ENCODE data around the gene CCDC174. TPM values are rescaled to one million over a fixed set of nuclear protein-coding genes. Genes with fewer than 3 reads are reported as not detected.

Gene CCDC174
- total RNA-seq, 1 donor from 2014 or later = 18.6 TPM

- Mint-ChIP-seq H3K36me3 (ENCODE audit: low read depth) (no peaks in the 10 kb centered on the region), H3K27me3 (ENCODE audit: low read depth) (no peaks in the 10 kb centered on the region), H3K9me3 (ENCODE audit: low read depth) (peaks cover 9% of the 10 kb centered on the region), H3K27ac (ENCODE audit: unreplicated experiment) (no peak overlapping the region), H3K4me3 (ENCODE audit: unreplicated experiment) (no peak overlapping the region), H3K4me1 (ENCODE audit: low read depth) (no peaks in the 10 kb centered on the region)
- no peak for DNase-seq (ENCODE audit: low spot score)
- no peak for TF ChIP-seq CTCF (IDR thresholded peaks at IDR 0.05)
Measured at GRCh38 chr3:14680716-14681115, 29.2 kb downstream of the CCDC174 start.

- no peak overlapping the region for H3K4me3 Mint-ChIP-seq (ENCODE audit: unreplicated experiment)
- no peaks in the 10 kb centered on the region for H3K4me1 Mint-ChIP-seq (ENCODE audit: low read depth)
- H3K9me3 Mint-ChIP-seq (ENCODE audit: low read depth) = peaks cover 9% of the 10 kb centered on the region
- peaks cover 11% of the 10 kb centered on the region for H3K27me3 Mint-ChIP-seq (ENCODE audit: low read depth)
- DNase-seq (ENCODE audit: low spot score) = no peak
- H3K36me3 Mint-ChIP-seq (ENCODE audit: low read depth) = no peaks in the 10 kb centered on the region
- no peak for TF ChIP-seq CTCF (IDR thresholded peaks at IDR 0.05)
- no peak overlapping the region for H3K27ac Mint-ChIP-seq (ENCODE audit: unreplicated experiment)
Measured at GRCh38 chr3:14684447-14684846, 32.9 kb downstream of the CCDC174 start.

DNA sequence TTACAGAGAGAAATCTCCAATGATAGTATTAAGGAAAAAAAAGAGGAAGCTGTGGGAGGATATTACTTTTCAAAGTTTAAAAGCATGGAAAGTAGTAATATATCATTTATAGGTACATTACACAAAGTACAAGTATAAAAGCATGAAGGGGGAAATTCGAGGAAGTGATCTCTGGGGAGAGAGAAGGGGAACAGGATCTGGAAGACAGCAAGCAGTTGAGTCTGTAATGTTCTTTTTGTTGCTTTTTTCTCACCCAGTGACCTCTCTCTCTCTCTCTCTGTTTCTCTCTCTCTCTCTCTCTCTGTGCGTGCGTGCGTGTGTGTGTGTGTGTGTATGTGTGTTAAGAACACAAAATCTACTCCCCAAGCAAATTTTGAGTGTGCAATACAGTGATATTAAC lies 33.6 kb downstream of the CCDC174 start:
- no peaks in the 10 kb centered on the region for H3K36me3 Mint-ChIP-seq (ENCODE audit: low read depth)
- peaks cover 5% of the 10 kb centered on the region for H3K9me3 Mint-ChIP-seq (ENCODE audit: low read depth)
- H3K4me1 Mint-ChIP-seq (ENCODE audit: low read depth) = no peaks in the 10 kb centered on the region
- peaks cover 18% of the 10 kb centered on the region for H3K27me3 Mint-ChIP-seq (ENCODE audit: low read depth)
- H3K4me3 Mint-ChIP-seq (ENCODE audit: unreplicated experiment) = no peak overlapping the region
- DNase-seq (ENCODE audit: low spot score) = no peak
- H3K27ac Mint-ChIP-seq (ENCODE audit: unreplicated experiment) = no peak overlapping the region
- no peak for TF ChIP-seq CTCF (IDR thresholded peaks at IDR 0.05)

DNA sequence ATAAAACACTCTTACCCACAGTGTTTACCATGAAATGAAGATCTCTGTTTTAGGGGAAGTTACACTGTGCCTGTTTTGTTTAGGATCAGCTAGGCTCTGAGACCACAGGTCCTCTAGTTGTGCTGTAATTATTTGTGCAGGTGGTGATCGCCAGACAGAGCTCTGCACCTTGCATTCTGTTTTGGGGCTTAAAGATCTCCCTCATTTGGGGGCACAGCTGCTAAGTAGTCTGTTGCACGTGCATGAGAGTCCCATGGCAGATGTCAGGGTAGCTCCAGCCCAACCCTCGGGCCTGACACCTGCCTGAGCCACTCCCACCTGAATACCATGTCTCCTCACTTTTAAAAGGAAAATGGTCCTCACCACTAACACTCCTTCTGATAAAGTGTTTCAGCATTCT lies 35.8 kb downstream of the CCDC174 start:
- Mint-ChIP-seq H3K4me3 (ENCODE audit: unreplicated experiment) (no peak overlapping the region), H3K36me3 (ENCODE audit: low read depth) (no peaks in the 10 kb centered on the region), H3K9me3 (ENCODE audit: low read depth) (peaks cover under 1% of the 10 kb centered on the region), H3K27me3 (ENCODE audit: low read depth) (peaks cover 24% of the 10 kb centered on the region), H3K4me1 (ENCODE audit: low read depth) (no peaks in the 10 kb centered on the region), H3K27ac (ENCODE audit: unreplicated experiment) (no peak overlapping the region)
- TF ChIP-seq CTCF (IDR thresholded peaks at IDR 0.05) = no peak
- no peak for DNase-seq (ENCODE audit: low spot score)

- TF ChIP-seq CTCF (IDR thresholded peaks at IDR 0.05) = no peak
- H3K9me3 Mint-ChIP-seq (ENCODE audit: low read depth) = peaks cover 12% of the 10 kb centered on the region
- DNase-seq (ENCODE audit: low spot score) = no peak
- no peaks in the 10 kb centered on the region for H3K4me1 Mint-ChIP-seq (ENCODE audit: low read depth)
- H3K36me3 Mint-ChIP-seq (ENCODE audit: low read depth) = no peaks in the 10 kb centered on the region
- H3K27ac Mint-ChIP-seq (ENCODE audit: unreplicated experiment) = no peak overlapping the region
- H3K27me3 Mint-ChIP-seq (ENCODE audit: low read depth) = peaks cover 27% of the 10 kb centered on the region
- no peak overlapping the region for H3K4me3 Mint-ChIP-seq (ENCODE audit: unreplicated experiment)
Measured at GRCh38 chr3:14688525-14688924, 37.0 kb downstream of the CCDC174 start.
